GM19238 (cell line): ENCODE data around the gene MYOF.
"Not testable (repeated sequence)": the region's sequence is repeated elsewhere in the genome, so short reads cannot be mapped to it uniquely, and the experiment has no call there.

Source experiments
- DNase-seq: peaks from one replicate; pipeline ENCODE4 v3.0.0; 2011; ENCODE audit warnings: low spot score; ENCODE audit not compliant: insufficient read length

Gene MYOF

DNA sequence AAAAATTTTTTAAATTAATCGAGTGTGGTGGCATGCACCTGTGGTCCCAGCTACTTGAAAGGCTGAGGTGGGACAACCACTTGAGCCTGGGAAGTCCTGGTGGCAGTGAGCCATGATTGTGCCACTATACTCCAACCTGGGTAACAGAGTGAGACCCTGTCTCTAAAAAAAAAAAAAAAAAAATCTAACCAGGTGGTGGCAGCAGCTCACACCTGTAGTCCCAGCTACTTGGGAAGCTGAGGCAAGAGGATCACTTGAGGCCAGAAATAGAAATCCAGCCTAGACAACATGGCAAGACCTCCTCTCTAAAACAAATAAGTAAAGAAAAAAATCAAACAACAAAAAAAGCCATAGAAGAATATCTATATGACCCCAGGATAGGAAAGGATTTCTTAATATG lies 3.6 kb upstream of the MYOF start:
- no peak for DNase-seq

DNA sequence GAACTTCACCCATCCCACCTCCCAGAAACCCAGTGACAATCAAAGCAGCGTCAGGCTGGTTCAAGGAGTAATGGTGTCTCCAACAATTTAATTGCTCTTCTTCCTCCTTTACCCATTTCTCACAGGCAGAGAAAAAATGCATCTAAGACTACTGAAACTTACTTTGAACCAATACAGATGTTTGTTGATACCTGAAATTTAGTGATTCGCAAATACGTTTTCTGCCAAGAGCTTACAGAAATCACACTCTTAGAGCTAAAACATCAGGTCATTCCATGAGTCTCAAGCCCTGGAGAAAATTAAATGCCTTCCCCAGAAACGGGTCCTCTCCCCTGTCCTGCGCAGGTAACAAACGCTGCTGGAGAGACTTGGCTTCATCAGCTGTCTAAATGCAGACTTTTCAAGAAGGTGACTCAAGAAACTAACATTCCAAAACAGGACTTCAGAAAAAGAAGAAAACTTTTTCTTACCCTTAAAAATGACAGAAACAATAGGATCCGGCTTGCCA lies 443 bp downstream of the MYOF start:
- no peak for DNase-seq

DNA sequence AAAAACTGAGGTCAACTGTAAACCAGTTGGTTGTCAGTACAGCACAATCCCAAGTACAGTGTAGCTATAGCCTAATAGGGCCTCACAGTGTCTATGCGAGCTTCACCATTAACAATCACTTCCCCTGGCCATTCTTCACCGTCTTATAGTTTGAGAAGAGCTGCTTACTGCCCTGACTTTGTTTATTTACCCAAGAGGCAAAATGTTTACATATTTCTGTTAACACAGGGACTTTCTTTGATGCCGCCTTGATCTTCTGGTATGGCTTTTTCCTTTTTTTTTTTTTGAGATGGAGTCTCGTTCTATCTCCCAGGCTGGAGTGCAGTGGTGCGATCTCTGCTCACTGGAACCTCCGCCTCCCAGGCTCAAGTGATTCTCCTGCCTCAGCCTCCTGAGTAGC lies 3.3 kb downstream of the MYOF start:
- no peak for DNase-seq

DNA sequence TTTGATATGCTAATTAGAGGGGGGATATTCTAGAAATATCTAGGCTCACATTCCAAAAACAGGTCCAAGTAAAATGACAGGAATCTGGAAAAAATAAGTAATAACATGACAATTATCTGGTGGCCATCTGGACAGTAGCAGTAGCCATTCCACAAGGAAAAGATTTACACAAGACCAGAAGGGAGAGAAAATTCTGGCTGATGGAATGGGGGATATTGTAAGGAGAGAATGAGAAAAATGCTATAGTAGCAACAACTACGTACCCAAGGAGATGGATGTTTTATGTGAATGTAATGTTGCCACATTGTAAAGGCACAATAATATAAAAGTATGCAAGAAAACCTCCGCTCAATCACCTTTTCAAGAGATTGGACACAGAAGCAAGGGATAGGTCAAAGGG lies 5.4 kb downstream of the MYOF start:
- no peak for DNase-seq

DNA sequence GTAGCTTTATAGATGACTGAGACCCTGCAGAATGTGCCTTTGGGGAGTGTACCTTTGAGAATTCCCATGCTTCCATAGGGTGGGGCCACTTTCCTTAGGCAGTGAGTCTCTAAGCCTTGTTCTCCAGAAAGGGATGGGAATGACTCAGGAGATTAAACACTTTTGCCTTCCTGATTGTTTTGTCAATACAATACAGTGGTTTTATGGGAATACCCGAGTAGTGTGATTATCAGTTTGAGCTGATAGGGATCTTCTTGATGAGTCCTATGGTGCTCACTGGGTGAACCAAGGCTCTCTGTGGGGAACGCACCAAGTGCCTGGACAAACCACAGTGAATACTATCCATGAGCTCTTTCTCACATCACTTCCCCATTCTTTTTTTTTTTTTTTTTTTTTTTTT lies 6.3 kb downstream of the MYOF start:
- DNase-seq: no peak

DNA sequence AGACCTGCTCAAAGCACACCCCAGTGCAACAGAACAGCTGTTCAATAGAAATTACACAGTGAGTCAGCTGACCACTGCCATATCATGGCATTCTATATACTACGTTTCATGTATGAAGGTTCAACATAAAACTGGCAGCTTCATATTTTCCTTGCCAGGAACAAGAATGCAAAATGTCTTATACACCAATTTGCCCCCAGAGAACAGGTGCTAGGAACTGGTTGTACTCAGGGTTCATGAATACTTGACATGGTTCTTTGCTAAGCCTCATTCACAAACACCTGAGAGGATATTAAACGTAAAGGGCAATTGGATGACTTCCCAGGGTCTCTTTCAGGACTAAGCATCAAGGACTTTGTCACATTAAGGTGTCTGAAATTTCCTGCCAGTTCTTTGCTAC lies 6.9 kb downstream of the MYOF start:
- no peak for DNase-seq

DNA sequence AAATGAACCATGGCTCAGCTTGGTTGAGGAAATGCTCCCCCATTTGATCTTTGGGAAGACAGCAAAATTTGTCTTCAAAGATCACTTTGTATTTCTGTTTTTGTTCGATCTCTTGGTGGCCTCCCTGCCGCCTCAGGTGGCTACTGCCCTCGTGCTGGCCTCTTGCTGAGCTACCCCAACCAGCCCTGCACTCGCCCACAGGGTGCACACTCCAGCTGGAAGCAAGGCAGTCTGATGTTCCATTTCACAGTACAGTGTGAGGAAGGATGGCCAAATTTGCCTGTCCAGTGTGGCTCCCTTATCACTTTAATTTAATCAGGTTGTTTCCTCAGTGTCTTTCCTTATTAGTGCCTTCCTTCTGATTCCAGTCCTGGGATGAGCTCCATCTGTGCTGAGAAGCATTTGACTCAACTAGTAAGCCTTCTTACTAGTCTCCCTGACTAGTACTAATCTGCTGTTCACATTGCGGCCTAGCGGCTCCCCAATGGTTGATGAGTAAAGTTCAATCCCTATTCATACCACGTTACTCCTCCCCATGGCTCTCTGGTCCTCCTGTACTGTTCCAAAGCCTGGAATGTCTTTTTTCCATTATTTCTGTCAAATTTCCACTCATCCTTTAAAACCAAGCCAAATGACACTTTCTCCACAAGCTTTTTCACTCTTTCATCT lies 8.2 kb downstream of the MYOF start:
- no peak for DNase-seq

DNA sequence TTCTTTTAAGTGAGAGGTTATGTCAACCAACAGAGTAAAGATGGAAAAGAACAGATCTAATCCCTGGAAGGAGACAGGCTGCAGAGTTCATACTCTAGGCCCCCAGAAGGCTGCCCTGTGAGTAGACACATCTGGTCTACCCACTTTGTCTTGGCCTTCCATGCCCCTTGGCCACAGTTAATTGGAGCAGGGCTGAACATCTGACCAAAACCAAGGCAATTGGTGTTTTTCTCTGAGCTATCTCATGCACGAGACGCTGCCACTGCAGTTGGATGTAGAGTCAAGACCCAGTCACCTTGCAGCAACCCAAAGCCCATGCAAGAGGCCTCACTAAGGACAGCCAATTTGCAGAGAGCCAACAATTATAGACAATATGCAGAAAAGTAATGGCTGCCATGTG lies 9.0 kb downstream of the MYOF start:
- DNase-seq: no peak

DNA sequence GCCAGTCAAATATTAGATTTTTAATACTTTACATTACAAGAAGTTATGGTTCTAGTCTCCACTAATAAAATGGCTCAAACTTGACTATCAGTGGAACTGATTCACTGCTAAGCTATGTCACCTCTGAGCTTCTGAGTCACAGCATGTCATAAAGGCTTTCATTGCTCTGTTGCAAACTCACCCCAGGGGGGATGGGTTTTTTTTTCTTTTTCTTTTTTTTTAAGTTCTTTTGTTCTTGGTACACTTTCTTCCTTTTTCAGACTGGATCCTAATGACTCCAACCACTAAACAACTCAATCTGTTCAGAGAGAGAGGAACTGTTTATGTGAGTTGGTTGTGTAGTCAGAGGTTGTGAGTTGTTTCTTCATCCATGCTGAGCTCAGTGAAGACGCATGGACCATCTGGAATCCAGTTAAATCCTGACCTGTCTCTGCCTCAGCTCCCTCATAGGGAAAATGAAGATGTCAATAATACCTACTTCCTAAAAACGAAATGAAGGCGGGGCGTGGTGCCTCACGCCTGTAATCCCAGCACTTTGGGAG lies 11.0 kb downstream of the MYOF start:
- DNase-seq: no peak

DNA sequence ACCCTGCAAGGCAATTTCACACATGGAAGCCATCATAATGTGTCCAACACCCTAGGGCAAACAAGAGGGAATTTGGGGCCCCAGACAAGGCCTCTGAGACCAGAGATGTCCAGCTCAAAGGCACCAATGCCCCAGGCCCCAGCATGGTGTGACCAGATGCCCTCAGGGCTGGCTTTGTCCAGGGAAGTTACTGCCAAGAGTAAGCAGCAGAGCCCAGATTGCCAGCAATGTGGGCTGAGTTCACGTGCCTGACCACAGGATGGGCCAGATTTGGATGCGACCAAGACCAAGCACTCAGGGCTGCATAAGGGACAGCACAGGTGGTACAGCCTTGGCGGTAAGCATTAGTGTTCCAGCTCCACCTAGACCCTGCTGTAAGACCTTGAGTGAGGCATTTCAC lies 12.7 kb downstream of the MYOF start:
- DNase-seq: no peak

DNA sequence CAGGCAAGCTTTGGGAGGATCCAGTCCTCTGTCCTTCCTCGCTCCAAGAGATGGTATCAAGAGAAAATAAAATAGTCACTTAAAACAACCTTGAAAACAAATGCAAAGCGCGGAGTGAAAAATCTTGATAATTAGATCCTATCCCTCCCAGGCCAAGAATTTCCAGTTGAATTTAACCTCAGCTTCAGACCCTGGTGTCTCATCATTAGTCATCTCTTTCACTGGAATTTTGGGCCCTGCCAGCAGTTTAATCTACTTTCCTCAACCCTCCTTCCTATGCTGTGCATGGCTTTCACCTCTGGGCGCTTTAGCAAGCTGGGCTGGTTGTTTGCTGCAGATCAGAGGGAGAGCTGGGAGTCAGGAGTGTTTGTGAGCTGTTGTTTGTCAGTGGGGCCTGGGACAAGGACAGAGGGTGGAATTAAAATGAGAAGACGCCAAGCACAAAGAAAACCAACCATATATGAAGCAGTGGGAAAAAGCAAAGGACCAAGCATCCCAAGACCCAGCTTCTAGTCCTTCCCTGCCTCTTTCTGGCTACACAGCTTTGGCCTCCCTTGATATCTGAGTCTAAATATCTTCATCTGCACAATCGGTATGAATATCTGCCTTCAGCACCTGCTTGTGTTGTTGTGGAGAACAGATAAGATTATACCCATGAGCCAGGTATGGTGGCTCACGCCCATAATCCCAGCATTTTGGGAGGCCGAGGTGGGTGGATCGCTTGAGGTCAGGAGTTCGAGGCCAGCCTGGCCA lies 13.5 kb downstream of the MYOF start:
- DNase-seq: no peak

DNA sequence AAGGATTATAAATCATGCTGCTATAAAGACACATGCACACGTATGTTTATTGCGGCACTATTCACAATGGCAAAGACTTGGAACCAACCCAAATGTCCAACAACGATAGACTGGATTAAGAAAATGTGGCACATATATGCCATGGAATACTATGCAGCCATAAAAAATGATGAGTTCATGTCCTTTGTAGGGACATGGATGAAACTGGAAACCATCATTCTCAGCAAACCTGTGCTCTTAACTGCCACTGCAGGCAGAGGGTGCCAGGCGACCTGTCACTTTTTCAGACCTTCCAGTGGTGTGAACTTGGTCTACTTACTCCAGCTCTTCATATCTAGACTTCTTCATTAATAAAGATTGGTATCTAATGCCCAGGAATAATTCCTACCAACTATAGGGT lies 14.5 kb downstream of the MYOF start:
- DNase-seq: not testable (repeated sequence)

DNA sequence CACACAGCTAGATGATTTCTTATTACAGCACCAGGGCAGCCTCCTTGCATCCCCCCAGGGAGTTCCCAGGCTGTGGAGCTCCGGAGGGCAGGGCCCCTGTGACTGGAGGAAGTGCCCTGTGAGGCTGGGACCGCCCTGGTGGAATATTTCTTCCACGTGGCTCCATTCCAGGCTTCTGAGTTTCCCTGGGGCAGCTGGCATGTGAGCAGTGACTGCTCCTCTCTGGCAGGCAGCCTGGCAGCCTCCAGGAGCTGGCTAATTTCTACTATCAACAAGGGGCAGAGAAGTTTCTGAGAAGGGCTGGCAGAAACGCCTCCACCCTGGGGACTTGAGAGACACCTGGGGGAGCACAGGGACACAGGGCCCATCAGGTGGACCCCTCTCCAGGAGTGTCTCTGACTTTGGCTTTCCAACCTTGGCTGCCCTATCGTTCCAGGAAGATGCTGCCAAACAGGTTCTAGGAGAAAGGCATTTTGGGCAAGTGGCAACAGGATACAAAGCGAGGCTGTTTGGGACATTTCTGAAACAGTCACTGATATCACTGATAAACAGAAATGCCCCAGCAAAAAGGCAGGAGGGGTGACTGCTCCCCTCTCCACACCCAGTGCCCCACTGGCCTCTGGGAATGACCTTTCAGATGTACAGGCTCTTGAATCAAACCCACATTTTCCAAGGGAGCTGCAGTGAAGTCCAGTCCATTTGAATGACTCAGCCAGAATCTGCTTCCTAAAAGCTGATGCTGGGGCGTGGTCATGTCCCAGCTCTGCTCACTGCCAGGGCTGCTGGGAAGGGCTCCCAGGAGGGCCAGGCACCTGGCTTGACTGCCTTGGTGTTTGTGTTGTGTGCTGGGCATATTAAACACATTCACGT lies 16.1 kb downstream of the MYOF start:
- DNase-seq: no peak

DNA sequence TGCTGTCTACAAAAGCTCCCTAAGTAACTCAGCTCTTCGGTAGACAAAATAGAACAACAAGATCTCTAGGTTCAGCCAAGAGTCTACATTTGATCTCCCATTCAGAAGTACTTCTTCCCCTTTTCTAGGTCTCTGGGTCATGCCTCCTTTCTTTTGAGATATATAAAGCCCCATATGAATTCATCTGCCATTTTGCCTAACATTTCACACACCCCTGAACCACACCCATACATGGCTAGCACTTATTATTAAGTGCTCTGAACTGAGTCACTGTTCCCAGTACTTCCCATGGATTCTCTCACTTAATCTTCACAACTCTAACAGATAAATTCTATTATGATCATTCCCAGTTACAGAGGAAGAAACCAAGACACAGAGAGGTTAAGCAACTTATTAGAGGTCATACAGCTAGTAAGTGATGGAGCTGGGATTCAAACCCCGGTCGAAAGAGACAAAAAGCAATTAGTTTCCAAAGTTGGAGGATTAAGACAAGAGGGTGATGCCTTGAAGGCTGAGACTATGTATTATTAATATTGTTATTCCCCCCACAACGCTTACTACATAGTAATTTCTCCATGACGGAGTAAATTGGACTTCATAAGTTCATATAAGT lies 17.3 kb downstream of the MYOF start:
- DNase-seq: no peak

DNA sequence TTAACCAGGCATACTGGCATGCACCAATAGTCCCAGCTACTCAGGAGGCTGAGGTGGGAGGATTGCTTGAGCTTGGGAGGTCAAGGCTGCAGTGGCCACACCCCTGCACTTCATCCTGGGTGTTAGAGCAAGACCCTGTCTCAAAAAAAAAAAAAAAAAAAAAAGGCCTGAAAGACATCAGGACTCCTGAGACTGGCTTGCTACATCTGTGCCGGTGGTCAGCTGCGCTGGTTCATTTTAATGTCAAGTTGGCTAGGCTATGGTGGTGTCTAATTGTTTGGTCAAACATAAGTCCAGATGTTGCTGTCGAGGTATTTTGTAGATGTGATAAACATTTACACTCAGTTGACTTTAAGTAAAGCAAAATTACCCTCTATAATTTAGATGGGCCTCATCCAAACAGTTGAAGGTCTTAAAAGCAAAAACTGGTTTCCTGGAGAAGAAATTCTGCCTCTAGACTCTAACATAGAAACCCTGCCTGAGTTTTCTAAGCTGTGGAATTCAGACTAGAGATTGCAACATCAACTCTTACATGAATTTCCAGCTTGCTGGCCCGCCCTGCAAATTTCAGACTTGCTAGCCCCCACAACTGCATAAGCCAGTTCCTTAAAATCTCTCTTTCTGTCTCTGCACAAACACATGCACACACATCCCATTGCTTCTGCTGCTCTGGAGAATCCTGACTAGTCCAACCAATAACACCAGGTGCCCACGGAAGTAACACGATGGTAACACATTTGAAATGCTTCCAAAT lies 18.2 kb downstream of the MYOF start:
- no peak for DNase-seq

DNA sequence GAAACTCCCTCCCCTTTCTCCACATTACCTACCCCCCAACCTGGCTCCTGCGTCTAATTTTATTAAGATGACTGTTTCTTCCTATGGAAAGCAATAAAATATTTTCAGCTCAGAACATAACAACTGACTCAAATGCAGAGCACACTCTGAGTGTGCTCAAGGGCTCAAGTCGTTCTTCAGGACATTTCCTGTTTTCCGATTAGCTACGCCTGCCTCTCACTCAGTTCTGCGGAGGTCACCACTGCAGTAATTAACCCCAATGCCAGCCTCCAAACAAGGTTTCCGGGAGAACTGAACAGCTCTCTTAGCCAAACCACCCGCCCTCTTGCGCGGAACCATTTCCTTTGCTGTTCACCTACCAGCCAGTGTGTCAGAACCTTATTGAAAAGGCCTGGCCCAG lies 19.3 kb downstream of the MYOF start:
- no peak for DNase-seq

DNA sequence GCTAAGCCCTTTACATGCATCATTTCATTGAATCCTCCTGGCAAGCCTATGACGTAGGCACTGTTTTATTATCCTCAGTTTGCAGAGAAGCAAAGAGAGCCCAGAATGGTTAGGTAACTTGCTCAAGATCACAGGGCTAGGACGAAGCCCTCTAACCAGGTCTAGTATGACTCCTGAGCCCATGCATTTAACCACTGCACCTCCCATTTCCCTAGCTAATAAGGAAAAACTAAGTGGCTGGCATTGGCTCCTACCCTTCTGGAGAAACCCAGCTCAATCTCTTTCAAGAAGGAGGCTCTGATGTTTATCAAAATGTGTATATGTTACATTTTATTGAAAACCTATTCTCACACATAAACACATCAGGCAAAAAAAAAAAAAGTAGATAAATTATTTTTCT lies 19.8 kb downstream of the MYOF start:
- no peak for DNase-seq

DNA sequence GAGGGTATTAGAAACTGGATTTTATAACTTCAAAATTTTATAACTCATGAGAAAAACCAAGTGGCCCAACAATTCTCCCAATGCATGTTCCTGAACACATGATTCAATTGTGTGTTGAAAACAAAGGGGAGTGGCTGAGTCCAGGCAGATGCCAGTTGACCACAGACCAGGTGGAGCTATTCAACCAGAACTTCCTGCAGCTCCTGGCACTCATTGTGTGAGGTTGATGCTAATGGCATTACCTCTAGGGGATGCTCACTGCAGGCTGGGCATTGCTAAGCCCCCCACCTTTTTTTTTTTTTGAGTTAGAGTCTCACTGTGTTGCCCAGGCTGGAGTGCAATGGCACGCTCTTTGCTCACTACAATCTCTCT lies 20.3 kb downstream of the MYOF start:
- no peak for DNase-seq

DNA sequence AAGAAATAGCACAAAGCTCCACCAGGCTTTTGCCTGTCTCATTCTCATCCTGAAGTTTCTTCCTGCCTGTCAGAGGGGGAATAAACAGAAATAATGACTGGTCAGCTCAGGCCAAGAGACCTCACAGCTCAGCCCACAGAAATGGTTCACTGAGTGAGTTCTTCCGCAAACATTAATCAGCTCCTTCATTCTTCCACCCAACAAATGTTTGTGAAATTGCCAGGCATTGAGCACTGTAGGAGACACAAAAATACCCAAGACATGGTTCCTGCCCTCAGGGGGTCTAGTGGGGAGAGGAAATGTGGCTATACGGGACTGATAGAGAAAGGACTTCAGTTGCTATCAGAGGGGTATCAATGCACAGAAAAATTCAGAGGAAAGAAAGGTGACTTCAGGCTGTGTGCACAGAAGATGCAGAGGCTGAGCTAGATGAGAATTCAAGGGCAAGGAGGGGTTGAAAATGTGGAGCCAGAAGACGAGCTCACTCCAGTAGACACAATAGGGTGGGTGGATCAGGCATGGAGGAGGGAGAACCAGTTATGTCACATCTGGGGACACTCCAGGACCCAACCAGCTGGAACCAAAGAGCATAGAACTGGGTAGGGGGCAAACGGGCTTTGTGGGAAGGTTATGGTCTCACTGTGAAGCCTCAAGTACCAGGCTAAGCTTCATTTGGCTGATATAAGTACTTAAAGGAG lies 20.9 kb downstream of the MYOF start:
- DNase-seq: no peak

DNA sequence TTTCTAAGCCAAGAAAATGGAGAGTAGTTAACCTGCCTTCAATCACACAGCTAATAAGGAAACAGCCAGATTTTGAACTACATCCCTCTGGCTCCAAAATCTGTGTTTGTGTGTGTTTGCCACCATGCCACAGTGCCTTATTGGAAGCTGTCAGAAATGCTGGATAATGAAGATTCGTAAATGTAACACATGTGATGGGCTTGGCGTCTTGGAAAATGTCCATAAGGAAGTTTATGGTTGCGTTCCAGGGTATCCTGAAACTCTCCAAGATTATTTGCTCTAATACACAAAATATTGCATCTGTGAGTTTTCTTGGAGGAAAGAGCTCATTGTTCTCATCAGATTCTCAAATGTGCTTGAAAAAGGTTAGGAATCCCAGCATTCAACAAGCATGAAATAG lies 22.7 kb downstream of the MYOF start:
- no peak for DNase-seq
